GF-D8 (cell line): ENCODE measurements around the gene MERTK.
"Not testable (repeated sequence)": the region's sequence is repeated elsewhere in the genome, so short reads cannot be mapped to it uniquely, and the experiment has no call there.

Experiments
- DNase-seq: peaks from one replicate; lab custom pipeline; 2025; lab: John Stamatoyannopoulos, UW

MERTK gene

DNA sequence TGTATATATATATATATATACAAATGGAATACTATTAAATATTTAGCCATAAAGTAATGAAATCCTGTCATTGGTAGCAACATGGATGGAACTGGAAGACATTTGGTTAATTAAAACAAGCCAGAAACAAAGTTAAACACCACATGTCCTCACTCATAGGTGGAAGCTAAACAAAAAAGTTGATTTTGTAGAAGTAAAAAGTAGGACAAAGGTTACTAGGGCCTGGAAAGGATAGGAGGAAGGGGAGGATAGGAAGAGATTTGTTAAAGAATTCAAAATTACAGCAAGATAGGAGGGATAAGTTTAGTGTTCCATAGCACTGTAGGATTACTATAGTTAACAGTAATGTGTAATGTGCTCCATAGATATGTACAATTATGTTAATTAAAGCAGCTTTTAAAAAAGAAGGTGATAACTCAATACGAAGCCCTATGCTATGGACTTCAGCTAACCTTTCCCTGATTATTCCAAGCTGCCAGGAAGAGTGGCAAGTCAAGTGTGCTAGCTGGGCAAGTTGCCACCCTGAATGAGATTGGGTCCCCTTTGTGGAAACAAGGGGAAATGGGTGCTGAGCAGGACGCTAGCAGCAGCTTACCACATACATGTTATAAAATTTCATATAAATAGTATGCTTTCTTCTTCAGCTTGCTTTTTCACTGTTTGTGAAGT, 12.3 kb downstream of the MERTK start:
- no peak for DNase-seq

DNA sequence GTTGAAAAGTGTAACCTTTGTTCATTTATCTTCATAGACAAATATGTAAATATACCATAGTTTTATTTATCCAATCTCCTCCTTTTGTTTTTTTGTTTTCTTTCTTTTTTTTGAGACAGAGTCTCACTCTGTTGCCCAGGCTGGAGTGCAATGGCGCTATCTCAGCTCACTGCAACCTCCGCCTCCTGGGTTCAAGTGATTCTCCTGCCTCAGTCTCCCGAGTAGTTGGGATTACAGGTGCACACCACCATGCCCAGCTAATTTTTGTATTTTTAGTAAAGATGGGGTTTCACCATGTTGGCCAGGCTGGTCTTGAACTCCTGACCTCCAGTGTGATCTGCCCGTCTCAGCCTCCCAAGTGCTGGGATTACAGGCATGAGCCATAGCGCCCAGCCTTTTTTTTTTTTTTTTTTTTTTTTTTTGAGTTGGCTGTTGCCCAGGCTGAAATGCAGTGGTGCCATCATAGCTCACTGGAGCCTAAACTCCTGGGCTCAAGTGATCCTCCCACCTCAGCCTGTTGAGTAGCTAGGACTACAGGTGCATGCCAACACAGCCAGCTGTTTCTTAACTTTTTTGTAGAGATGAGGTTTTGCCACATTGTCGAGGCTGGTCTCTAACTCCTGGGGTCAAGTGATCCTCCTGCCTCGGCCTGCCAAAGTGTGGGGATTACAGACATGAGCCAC, 13.0 kb downstream of the MERTK start:
- not testable (repeated sequence) for DNase-seq

DNA sequence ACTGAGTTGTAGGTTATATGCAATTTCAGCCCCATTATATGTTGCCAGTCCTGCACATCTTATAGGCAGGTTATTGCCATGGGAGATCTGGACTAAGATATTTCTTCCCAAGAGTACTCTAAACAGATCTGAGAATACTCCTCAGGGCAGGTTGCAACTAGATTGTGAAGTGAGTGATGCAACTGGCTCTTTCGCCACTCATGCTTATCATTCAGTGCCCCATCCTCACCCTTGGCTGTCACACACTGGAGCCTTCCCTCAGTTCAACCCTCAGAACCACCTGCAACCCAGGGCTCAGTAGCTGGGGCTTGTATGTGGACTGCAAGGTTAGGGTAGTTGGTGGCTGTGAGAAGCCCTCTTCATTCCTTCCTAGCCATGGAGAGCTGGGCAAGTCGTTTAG, 14.1 kb downstream of the MERTK start:
- DNase-seq: no peak

- DNase-seq: no peak
Measured at GRCh38 chr2:111917106-111917505, 18.7 kb downstream of the MERTK start.

DNA sequence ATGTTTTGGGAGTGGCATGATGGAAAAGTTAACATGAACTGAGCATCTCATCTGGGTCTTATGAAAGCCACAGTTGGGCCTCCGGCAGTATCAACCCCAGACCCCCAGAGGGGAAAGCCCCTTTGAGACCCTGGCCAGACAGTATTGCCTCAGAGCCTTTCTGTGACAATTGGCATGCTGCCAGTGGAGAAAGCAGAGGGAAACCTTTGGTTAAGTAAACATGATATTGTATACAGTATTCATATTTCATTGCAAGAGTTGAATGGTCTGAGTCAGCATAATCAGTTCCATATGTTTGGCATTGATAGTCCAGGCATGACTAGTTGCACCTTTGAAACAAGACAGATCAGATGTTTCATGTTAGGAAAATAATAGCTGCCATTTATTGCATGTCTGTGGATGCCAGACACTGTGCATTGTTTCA, 20.0 kb downstream of the MERTK start:
- no peak for DNase-seq

DNA sequence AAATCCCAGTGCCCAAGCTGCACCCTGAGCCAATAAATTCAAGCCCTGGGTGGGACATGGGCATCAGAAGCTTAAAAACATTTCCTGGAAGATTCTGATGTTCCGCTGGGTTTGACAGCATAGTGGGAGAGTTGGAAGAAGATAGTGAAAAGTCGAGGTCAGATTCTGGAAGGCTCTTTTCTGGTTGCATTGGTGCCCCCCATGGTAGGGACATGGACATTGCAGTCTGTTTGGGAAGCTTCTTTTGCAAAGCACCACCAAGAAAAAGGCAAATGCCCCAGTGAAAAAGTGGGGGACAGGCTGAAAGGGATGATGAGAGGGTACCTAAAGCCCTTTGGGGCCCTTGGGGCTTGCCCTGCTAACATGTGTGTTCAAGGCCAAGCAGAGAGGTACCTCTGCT, 21.0 kb downstream of the MERTK start:
- no peak for DNase-seq

DNA sequence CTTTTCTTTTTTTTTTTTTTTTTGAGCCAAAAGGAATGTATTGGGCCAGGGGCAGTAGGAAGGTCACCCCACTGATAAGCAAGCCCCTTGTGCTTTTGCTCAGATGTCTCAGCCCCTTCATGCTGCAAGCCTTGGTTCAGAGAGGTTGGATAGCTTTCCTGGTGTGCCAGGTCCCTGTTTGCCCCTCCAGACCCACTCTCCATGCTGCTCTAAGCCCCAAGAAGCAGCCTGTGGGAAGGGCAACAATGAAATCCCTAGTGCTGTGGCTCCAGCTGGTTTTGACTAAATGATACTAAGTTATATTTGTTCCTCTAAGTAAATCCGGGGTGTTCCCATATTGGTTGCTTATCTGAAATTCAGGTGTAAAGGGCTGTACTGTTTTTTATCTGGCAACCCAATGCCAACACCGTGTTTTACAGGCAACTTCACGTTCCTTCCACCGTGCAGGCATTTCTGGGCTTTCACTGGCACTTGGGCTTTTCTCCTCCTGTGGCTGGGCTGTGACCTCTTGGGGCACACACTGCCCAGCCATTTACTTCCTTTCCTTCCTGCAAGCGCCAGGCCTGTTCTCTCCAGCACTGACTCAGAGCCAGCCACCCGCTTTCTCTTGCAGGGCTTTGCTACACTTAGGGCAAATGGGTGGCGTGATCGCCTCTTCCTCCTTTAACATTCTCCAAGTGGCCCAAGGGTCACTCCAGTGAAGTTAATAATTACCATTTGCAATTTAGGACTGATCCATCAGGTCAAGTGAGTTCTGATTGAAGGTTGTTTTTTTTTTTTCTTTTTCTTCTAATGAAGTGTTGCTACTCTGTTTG, 21.6 kb downstream of the MERTK start:
- no peak for DNase-seq

- no peak for DNase-seq
Measured at GRCh38 chr2:111923276-111923804, 24.9 kb downstream of the MERTK start.

- no peak for DNase-seq
Measured at GRCh38 chr2:111924617-111925107, 26.3 kb downstream of the MERTK start.

DNA sequence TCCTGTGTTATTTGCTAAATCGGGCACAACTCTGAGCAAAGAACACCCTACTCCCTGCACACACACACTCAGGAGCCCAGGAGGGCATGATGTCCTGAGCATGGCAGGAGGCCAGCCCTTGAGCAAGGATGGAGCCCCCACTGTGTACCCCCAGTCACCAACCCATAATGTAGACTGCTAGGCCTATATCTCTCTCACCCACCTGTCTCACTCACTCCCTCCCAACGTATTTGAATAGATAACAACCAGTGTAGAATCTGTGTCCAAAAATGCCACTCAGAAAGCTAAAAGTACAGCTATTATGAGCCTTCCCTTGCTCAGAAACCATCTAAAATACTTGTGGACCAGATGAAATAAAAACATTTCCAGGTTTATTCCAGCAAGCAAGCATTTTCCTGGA, 29.3 kb downstream of the MERTK start:
- DNase-seq: no peak

DNA sequence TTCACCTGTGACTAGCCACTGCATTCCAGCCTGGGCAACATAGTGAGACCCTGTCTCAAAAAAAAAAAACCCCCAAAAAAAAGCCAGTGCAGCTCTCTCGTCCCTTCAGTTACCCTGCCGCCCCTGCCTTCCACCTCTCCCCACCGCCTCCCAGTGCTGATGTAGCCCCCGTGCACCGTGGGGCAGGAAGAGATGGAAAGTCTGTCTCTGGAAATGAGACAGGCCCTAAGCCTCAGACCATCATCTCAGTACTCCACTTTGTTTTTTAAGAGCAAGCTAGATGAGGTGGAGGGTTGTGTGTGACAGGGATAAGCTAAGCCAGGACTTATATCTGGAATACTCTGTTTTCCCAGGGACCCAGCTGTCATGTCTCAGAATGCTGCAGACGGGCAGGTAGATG, 32.0 kb downstream of the MERTK start:
- no peak for DNase-seq

- DNase-seq: no peak
Measured at GRCh38 chr2:111930875-111931274, 32.5 kb downstream of the MERTK start.

DNA sequence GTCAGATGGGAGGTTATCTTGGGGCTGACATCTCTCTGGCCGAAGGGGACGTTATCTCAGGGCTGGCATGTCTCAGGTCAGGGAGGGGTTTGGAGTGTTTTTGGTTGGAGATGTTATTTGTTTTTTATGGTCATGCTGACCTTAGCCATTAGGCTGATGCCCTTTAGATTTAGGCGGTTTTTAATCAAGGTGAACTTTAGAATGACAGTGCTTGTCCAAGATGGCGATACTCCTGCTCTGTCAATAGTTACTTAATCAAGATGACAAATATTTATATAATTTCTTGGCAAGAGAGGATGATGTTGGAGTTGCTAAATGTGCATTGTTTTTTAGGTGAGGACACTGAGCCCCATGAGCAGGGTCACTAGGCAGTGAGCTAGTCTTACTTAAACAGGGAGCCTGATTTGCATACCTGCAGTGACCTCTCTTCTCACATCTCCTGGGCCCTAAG, 34.5 kb downstream of the MERTK start:
- no peak for DNase-seq

- DNase-seq: not testable (repeated sequence)
Measured at GRCh38 chr2:111933900-111934299, 35.5 kb downstream of the MERTK start.

DNA sequence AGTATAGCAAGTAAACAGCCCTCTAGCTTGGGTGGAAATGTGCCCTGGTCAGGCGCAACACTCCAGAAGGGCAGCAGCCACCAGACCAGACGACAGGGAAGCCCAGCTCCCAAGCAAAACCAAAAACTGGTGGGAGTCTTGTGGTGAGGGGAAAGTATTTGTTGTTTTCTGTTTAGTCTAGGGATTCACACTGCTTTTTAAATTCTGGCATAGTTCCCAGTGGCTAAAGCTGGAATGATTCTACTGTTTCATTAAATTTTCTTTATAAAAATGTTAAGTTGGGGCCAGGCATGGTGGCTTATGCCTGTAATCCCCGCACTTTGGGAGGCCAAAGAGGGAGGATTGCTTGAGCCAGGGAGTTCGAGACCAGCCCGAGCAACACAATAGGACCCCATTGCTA, 38.5 kb downstream of the MERTK start:
- DNase-seq: no peak

- DNase-seq: no peak
Measured at GRCh38 chr2:111938392-111938791, 40.0 kb downstream of the MERTK start.

- DNase-seq: no peak
Measured at GRCh38 chr2:111940333-111941196, 42.2 kb downstream of the MERTK start.

GRCh38 chr2:111941531-111941930, 43.1 kb downstream of the MERTK start:
- DNase-seq: no peak

GRCh38 chr2:111944531-111945210, 46.3 kb downstream of the MERTK start:
- DNase-seq: no peak

DNA sequence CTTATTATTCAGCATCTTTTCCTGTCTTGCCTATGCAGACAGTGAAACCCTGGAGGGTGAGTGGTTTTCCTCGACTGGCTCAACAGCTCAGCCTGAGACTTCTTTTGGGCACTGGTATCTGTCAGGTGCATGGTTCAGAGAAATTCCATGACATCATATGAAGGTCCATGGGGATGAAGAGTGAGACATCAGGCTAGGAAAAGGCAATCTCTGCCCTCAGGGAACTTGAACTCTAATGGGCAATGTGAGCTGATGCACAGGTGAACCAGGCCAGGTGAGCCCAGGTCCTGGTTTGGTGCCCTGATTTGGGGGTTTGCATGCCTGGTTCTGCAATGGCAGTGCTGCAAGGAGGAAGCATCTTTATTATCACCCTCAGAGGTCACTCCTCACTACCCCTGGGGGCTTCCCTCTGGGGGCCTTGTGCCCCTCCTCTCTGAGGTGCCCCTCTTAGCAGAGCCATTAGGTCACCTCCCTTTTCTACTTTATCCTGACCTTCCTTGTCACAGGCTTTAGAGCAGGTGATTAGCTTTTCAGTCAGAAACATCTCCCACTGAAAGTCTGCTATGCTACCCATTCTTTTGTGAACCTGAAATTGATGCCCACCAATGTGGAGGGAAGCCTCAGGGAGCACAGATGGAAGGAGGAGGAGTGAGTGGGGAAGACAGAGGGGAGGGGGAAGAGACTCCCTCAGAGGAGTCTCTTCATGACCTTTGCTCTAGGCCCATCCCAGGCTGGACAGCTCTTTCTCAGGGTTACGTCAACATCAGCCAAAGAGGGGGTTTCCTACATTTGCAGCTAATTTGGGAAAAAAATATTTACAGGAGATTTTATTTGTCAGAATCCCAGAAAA, 47.3 kb downstream of the MERTK start:
- no peak for DNase-seq
